ENCODE measurements around the gene COG2.

The COG2 gene

GRCh38 chr1:230610589-230610988, 31.7 kb upstream of the COG2 start:
- Histone ChIP-seq H3K4me1 (ENCODE audit: control insufficient read depth, insufficient read depth, low read length) (no peaks in the 10 kb centered on the region; the same call in 1 of the 2 replicates), H3K9me3 (ENCODE audit: control insufficient read depth, insufficient read depth, low read depth, low read length) (no peaks in the 10 kb centered on the region), H3K36me3 (ENCODE audit: control insufficient read depth in 2 of 2, insufficient read depth in 1 of 2, low read length in 2 of 2) (no peaks in the 10 kb centered on the region), H3K27ac (ENCODE audit: extremely low read depth, low read depth, low read length) (no peak overlapping the region), H3K4me3 (ENCODE audit: low read depth, low read length) (no peak overlapping the region)
- POLR2A ChIA-PET, result no interaction called here
- TF ChIP-seq ZNF211 (tag by site-specific recombination; IDR thresholded peaks at IDR 0.05; ENCODE audit: low read depth) (no peak), ZFP3 (tag by site-specific recombination; IDR thresholded peaks at IDR 0.05; ENCODE audit: low read depth) (no peak), ZNF37A (tag by site-specific recombination; IDR thresholded peaks at IDR 0.05) (no peak), ZNF513 (tag by site-specific recombination; IDR thresholded peaks at IDR 0.05) (no peak), ZNF148 (tag by site-specific recombination; IDR thresholded peaks at IDR 0.05; ENCODE audit: borderline replicate concordance) (no peak), ZXDB (tag by site-specific recombination; IDR thresholded peaks at IDR 0.05) (no peak), ZNF354C (tag by site-specific recombination; IDR thresholded peaks at IDR 0.05; ENCODE audit: borderline replicate concordance, low read depth) (no peak), ZNF132 (tag by site-specific recombination; IDR thresholded peaks at IDR 0.05; ENCODE audit: borderline replicate concordance) (no peak)
- CTCF ChIA-PET, result interaction anchor here (0.6 to 1.8 kb wide), 6 partner anchors 11 to 264 kb away, joined by 3 to 6 read pairs (median 4); no protein-coding TSS in a partner anchor

- CTCF ChIA-PET, result interaction anchor here (0.6 to 1.8 kb wide), 7 partner anchors 10 to 270 kb away, joined by 3 to 5 read pairs (median 3); no protein-coding TSS in a partner anchor
Observed at GRCh38 chr1:230611128-230611877, 31.0 kb upstream of the COG2 start.

GRCh38 chr1:230611878-230612235, 30.4 kb upstream of the COG2 start:
- ChIA-PET CTCF (interaction anchor here (0.6 to 1.2 kb wide), 4 partner anchors 30 to 480 kb away, joined by 3 read pairs; no protein-coding TSS in a partner anchor), POLR2A (no interaction called here)
- no peak overlapping the region for H3K27ac ChIP-seq (ENCODE audit: extremely low read depth, low read depth, low read length)
- H3K4me1 ChIP-seq (ENCODE audit: control insufficient read depth, insufficient read depth, low read length), result no peaks in the 10 kb centered on the region; the same call in 1 of the 2 replicates
- TF ChIP-seq ZNF324 (tag by site-specific recombination; IDR thresholded peaks at IDR 0.05), result no peak
- TF ChIP-seq ZNF843 (tag by site-specific recombination; IDR thresholded peaks at IDR 0.05), result no peak
- TF ChIP-seq ZNF76 (tag by site-specific recombination; IDR thresholded peaks at IDR 0.05; ENCODE audit: borderline replicate concordance, low read depth), result no peak
- no peak overlapping the region for H3K4me3 ChIP-seq (ENCODE audit: low read depth, low read length)
- H3K9me3 ChIP-seq (ENCODE audit: control insufficient read depth, insufficient read depth, low read depth, low read length), result no peaks in the 10 kb centered on the region
- no peaks in the 10 kb centered on the region for H3K36me3 ChIP-seq (ENCODE audit: control insufficient read depth in 2 of 2, insufficient read depth in 1 of 2, low read length in 2 of 2)

More at GRCh38 chr1:230611128-230611877, 31.0 kb upstream of the COG2 start:
- no peak overlapping the region for H3K27ac ChIP-seq (ENCODE audit: extremely low read depth, low read depth, low read length)
- TF ChIP-seq GLIS1 (tag by site-specific recombination; IDR thresholded peaks at IDR 0.05), result no peak
- no peak for TF ChIP-seq TRIM28 (IDR thresholded peaks at IDR 0.05; ENCODE audit: borderline replicate concordance, low read length)
- no peak for TF ChIP-seq ZNF341 (tag by site-specific recombination; IDR thresholded peaks at IDR 0.05; ENCODE audit: low read depth)
- TF ChIP-seq YY2 (tag by site-specific recombination; IDR thresholded peaks at IDR 0.05), result no peak
- no peak for TF ChIP-seq PATZ1 (tag by site-specific recombination; IDR thresholded peaks at IDR 0.05)
- TF ChIP-seq ZNF335 (tag by site-specific recombination; conservative IDR thresholded peaks at IDR 0.05), result no peak
- H3K36me3 ChIP-seq (ENCODE audit: control insufficient read depth in 2 of 2, insufficient read depth in 1 of 2, low read length in 2 of 2), result no peaks in the 10 kb centered on the region
- H3K9me3 ChIP-seq (ENCODE audit: control insufficient read depth, insufficient read depth, low read depth, low read length), result no peaks in the 10 kb centered on the region
- POLR2A ChIA-PET, result no interaction called here
- no peak overlapping the region for H3K4me3 ChIP-seq (ENCODE audit: low read depth, low read length)
- no peaks in the 10 kb centered on the region; the same call in 1 of the 2 replicates for H3K4me1 ChIP-seq (ENCODE audit: control insufficient read depth, insufficient read depth, low read length)
